ENCODE results near the gene ERAP2.
"Not testable (repeated sequence)": the region's sequence is repeated elsewhere in the genome, so short reads cannot be mapped to it uniquely, and the experiment has no call there.

ERAP2 gene

DNA sequence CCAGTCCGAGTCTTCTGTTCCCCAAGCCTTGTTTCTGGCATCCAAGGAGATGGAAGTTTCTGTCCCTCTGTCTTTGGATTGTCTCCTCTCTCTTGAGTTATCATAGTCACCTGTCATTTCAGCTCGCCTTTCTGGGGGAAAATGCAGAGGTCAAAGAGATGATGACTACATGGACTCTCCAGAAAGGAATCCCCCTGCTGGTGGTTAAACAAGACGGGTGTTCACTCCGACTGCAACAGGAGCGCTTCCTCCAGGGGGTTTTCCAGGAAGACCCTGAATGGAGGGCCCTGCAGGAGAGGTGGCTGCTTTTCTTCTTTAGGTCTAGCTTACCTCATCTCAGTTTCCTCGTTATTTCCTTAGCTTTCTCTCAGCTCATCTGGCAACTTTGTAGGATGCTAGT is 25.1 kb downstream of the ERAP2 start:
- DNase-seq: no peak

DNA sequence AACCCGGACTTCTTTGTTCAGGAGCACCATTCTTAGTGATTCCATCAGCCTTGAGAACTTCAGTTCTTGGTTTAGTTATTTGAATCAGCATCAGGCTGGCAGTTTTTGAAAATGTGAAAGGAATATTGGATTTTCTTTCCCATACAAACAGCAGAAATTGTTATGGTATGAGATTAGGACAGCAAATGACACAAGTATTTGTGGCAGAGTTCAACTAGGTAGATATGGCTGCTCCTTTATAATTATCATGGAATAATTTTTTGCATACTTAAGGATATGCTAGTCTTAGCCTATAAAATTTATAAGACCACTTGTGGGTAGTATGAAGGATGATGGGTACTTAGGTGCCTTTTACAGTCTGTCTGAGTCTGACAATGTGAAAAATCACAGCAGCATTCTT is 25.5 kb downstream of the ERAP2 start:
- DNase-seq: no peak

DNA sequence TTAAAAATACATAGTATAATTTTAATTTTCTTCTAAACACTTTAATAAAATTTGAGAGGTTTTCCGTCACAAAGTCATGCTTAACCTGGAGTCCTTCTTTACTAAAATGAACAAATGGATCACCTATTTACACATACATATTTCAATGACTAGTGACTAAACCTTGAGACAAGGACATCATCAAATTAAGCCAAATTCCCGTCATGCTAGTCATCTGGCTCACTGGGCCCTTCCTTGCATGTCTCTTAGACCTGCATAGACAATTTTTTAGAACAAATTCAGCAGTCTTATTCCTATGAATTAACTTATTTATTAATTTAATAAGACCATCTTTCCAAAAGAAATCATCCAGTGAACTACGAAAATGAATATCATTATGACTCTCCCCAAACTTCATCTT is 26.6 kb downstream of the ERAP2 start:
- DNase-seq: no peak

- no peak for DNase-seq
Measured at GRCh38 chr5:96903300-96903699, 27.0 kb downstream of the ERAP2 start.

DNA sequence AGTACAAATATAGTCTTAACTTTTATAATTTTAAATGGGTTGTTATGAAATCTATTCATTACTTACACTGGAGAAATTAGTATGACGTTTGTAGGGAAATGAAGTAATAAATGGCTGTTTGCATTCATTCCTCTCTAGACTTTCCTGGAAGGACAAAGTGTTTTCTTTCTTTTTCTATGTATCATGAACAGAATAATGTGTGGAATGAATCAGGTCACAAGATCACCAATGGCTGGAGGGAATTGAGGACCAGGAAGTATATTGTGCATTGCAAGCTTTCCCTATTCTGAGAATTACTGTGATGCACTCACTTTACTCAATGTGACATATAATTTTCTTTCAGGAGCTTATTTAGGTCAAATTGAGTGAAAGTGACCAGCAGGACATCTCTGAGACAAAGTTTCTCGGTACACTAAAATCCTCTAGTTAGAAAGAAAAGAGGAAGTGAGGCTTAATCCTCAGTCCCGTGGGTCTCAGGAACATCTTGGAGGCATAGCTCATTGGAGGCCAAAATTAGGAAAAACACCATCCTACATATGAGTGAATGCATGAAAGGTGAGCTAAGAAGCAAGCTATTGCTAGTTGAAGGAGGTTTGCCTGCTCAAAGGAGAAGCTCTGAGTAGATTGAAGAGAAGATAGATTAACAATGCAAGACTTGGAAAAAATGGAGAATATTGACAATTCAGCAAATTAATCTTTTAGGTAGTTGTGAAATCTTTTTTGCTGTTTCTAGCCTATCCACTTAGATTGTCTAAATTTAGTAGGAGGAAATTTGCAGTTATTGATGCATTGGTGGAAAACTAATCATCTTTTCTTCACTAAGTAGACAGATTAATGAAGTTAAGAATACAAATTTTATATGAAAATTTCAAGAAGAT is 28.0 kb downstream of the ERAP2 start:
- DNase-seq: no peak

DNA sequence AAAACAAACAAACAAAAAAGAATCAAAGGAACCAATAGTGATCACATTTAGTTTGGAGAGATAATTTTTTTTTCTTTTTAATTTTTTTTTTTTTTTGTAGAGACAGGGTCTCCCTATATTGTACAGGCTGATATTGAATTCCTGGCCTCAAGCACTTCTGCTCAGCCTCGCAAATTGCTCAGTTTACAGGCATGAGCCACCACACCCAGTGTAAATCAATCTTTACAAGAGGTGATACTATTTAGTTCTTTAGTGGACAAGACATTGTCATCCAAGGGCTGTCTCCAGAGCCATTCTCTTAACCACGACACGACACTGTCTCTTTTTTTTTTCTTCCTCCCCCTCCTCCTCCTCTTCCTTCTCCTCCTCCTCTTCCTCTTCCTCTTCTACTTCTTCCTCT is 29.6 kb downstream of the ERAP2 start:
- DNase-seq: no peak

DNA sequence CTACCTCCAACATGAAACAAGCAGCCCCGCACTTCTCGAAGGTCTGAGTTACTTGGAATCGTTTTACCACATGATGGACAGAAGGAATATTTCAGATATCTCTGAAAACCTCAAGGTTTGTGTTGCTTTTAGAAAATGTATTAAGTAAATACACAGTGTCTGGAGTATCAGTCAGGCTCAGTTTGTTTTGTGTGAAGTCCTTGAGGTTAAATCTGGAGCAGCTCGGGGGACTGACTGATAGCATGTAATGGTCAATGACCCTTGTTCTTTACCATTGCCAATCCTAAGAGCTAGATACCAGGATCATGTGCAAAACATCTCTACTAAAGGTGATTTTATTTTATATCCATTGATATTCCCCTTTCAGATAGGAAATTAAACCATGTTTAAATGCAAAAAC is 32.7 kb downstream of the ERAP2 start:
- DNase-seq: no peak

- no peak for DNase-seq
Measured at GRCh38 chr5:96909435-96909834, 33.1 kb downstream of the ERAP2 start.

DNA sequence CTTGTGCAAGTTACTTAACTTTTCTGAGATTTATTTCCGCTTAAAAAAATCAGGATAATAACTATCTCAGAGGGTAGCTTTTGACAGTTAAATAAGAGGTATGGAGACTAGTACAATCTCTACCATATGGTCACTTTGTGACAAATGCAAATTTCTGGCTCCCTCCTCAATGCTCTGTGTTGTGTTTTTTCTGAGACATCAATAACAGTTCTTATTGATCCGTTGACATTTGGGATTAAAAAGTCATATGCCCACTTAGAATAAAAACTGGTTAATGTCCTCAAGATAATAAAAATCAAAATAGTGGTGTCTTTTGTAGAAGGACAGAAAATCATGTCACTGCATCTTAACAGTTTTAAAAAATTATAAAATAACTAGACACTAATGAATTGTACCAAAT is 34.8 kb downstream of the ERAP2 start:
- no peak for DNase-seq

- no peak for DNase-seq
Measured at GRCh38 chr5:96913233-96913632, 36.9 kb downstream of the ERAP2 start.

DNA sequence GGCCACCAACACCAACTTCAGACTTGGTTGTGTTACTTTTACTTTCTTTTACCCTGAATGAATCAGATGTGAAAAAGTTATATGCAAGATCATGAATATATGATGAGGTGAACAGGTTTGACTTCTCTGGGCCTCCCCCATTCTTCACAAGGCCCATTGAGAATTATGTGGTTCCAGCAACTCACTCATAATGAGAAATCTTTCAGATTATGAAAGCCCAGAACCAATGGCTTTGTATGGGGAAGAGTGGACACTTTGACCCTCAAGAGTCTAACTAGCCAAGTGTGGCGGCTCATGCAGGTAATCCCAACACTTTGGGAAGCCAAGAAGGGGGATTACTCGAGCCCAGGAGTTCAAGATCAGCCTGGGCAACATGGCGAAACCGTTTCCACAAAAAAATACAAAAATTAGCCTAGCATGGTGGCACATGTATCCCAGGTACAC is 43.5 kb downstream of the ERAP2 start:
- DNase-seq: no peak

DNA sequence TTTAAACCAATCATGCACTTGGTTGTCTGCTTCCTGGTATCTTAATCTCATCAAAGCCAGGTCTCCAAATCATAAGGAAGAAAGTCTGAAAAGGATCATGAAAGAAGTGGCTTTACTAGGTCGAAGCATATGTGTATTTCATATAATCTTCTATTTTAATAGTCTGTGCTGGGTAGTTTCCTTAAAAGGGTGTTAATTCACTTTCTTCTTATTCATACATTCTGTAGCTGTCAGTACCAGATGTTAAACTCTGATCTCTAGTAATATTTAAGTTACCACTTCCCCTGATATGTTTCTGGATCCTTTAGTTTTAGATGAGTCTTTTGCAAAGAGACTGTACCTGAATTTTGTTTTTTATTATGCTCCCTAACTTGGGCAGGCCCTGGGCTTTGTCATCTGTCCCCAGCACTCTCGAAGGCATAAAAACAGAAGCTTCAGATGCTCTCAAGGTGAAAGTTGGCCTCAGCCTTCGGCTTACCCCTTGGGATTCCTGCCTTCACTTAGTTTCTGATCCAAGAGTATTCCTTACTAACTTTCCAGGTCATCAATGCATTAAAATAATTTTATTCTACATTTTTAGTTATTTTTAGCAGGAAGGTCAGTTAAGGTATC is 44.5 kb downstream of the ERAP2 start:
- no peak for DNase-seq

- no peak for DNase-seq
Measured at GRCh38 chr5:96922499-96923244, 46.4 kb downstream of the ERAP2 start.

DNA sequence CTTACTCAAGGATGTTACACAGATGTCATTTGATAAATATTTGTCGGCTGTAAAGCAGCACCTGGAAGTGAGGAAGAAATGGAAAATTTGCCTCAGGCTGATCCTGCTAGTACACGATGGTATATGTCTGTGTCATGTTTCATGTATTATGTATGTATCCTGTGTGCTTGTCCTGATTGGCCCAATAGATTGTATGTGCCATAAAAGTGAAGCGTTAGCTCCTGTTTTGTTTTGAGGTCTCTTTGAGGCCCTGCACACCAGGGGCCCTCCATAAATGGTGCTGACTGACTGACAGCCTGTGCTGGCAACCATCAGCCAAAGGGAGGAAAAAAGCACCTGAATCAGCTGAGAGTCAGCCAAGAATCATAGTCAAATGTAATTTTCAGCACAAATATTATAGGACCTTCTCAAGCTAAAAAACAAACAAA is 47.7 kb downstream of the ERAP2 start:
- DNase-seq: no peak

- DNase-seq: no peak
Measured at GRCh38 chr5:96926276-96926675, 50.0 kb downstream of the ERAP2 start.

DNA sequence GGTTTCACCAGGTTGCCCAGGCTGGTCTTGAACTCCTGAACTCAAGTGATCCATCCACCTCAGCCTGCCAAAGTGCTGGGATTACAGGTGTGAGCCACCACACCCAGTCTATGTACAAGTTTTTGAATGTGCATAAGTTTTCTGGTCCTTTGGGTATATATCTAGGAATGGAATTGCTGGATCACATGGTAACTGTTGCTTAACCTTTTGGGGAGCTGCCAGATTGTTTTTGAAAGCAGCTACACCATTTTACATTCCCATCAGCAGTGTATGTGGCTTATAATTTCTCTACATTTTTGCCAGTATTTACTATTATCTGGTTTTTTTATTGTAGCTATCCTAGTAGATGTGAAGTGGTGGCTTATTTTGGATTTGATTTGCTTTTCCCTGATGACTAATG is 50.7 kb downstream of the ERAP2 start:
- no peak for DNase-seq

- no peak for DNase-seq
Measured at GRCh38 chr5:96928931-96929708, 52.8 kb downstream of the ERAP2 start.

- no peak for DNase-seq
Measured at GRCh38 chr5:96930058-96930457, 53.8 kb downstream of the ERAP2 start.

DNA sequence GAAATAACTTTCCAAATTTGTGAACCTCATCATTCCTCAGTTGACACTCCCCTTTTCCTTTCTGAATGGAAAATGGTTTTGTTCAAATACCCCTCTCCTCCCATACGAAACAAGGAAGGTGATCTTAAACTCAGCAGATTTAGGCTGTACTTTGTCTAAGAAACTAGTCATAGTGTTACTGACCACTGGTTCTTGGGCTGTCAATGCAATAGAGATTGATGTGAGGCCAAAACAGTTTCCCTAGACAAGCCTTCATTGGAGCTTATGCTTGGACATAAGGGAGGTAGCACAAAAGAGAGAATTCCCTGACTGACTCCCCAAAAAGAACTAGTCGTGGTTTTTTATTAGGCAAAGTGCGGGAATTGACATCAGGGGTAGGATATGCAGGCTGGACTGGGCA is 54.3 kb downstream of the ERAP2 start:
- DNase-seq: no peak

GRCh38 chr5:96931037-96931436 is 54.7 kb downstream of the ERAP2 start:
- not testable (repeated sequence) for DNase-seq

DNA sequence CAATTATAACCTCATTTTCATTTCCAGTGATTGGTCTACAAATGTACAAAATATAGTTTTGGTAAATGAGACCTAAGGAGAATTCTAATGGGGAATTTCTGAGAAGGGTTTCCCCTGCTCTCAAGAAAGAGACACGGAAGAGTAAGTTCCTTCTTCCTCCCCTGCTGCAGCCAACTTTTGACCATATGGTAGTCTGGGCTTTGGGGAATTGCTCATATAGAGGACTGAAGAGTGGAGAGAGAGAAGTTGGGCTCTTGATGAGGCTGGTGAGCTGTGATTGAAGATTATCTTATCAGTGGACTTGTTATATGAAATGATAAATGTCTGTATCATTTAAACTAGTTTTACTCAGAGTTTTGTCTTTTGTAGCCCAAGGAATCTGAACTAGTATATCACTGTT is 55.3 kb downstream of the ERAP2 start:
- no peak for DNase-seq

DNA sequence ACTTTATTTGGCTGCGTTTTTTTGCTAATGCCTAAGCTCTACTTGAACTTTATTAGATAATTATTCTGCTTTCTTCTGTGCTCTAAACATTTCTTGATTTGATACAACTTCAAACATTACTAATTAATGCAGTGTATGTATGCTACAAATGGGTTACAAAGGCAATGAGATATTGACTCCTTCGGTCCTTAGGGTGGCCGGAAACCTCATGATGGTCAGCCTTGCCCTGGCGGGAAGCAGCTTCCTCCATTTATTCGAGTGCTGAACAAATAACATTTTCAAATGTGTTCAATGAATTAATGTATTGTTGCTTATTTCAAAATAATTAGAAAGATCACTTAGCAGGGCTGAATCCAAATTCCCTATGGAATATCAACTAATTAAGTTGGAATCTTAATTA is 55.7 kb downstream of the ERAP2 start:
- no peak for DNase-seq

All from SW 1271 (cell line).